Hematopoietic multipotent progenitor cell (in vitro differentiated cells): Measurements from ENCODE around the gene SLC4A5. TPM values are rescaled to one million over a fixed set of nuclear protein-coding genes. Genes with fewer than 3 reads are reported as not detected.
A peak's percentile ranks its signal among the peaks of the same experiment; 100 is the strongest.

Source experiments
- DNase-seq, 3 donors: peaks; one replicate each; pipeline ENCODE4 v3.0.0-alpha.2; 2011 to 2015; ENCODE audit warnings: low read depth in 2 of 3, low spot score in 2 of 3
- total RNA-seq: library from RNA; depleted of rRNA; stranded (reverse); fragments of >200 nt; gene quantifications from one replicate; pipeline ENCODE4 v1.2.3, GENCODE V29; 2012

Gene SLC4A5
- total RNA-seq, 1 donor = 4.3 TPM

GRCh38 chr2:74278694-74279093 lies 64.5 kb downstream of the SLC4A5 start:
- DNase-seq = no peak

- DNase-seq = no peak
Observed at GRCh38 chr2:74278176-74278575, 65.0 kb downstream of the SLC4A5 start.

GRCh38 chr2:74275228-74275627 lies 68.0 kb downstream of the SLC4A5 start:
- no peak for DNase-seq

GRCh38 chr2:74269667-74270066 lies 73.5 kb downstream of the SLC4A5 start:
- no peak for DNase-seq

- DNase-seq = peak; percentile 15 to 28 (median 19)
Observed at GRCh38 chr2:74267068-74267467, 76.1 kb downstream of the SLC4A5 start.

GRCh38 chr2:74264281-74264680 lies 78.9 kb downstream of the SLC4A5 start:
- DNase-seq = no peak

GRCh38 chr2:74262681-74263080 lies 80.5 kb downstream of the SLC4A5 start:
- no peak for DNase-seq

- no peak for DNase-seq
Observed at GRCh38 chr2:74261204-74261864, 81.9 kb downstream of the SLC4A5 start.

- no peak for DNase-seq
Observed at GRCh38 chr2:74260495-74260894, 82.7 kb downstream of the SLC4A5 start.

- no peak for DNase-seq
Observed at GRCh38 chr2:74259733-74260132, 83.5 kb downstream of the SLC4A5 start.

GRCh38 chr2:74259191-74259590 lies 84.0 kb downstream of the SLC4A5 start:
- no peak for DNase-seq

GRCh38 chr2:74255660-74256213 lies 87.5 kb downstream of the SLC4A5 start:
- DNase-seq = no peak

- DNase-seq = no peak
Observed at GRCh38 chr2:74253971-74254310, 89.3 kb downstream of the SLC4A5 start.

- no peak for DNase-seq
Observed at GRCh38 chr2:74253306-74253970, 89.8 kb downstream of the SLC4A5 start.

- no peak for DNase-seq
Observed at GRCh38 chr2:74252862-74253261, 90.4 kb downstream of the SLC4A5 start.

- no peak for DNase-seq
Observed at GRCh38 chr2:74252036-74252435, 91.2 kb downstream of the SLC4A5 start.

- DNase-seq = peak; percentile 40 to 51 (median 43)
Observed at GRCh38 chr2:74250189-74250631, 93.0 kb downstream of the SLC4A5 start.

- no peak for DNase-seq
Observed at GRCh38 chr2:74249406-74250122, 93.7 kb downstream of the SLC4A5 start.

- no peak for DNase-seq
Observed at GRCh38 chr2:74246496-74247195, 96.6 kb downstream of the SLC4A5 start.

- DNase-seq = no peak
Observed at GRCh38 chr2:74244286-74244685, 98.9 kb downstream of the SLC4A5 start.
